ENCODE results near the gene QRICH1. TPM values are rescaled to one million over a fixed set of nuclear protein-coding genes. Genes with fewer than 3 reads are reported as not detected.

Gene QRICH1
- total and polyA plus RNA-seq, 4 donors = 35.1 to 76.0 (median 52.9) TPM

DNA sequence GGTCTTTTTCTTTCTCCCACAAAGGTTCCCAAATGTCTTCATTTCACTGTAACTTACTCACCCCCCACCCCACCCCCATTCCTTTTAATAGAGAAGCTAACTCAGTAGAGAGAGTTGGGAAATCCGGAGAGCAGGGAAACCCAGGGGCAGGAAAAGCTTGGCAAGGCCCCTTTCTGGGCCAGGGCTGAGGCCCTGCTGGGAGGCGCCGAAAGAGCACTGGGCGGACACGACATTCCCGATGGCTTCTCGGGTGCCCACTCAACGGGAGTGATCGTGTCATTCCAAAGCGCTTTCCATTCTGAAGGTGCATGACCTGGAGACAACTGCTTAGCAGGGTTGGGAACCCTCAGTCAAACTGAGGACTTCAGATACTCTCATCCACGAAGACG, 73.9 kb downstream of the QRICH1 start:
- peak overlapping the region in 1 of 2 donors; percentile 93 for H3K27ac ChIP-seq (ENCODE audit: low read depth in 1 of 2, low read length in 1 of 2)
- peak overlapping the region in 1 of 2 donors; percentile 74 for H3K9ac ChIP-seq (ENCODE audit: insufficient read depth in 1 of 2, low read length in 2 of 2)
- H3K4me1 ChIP-seq (ENCODE audit: control insufficient read depth in 5 of 5, insufficient read depth in 5 of 5, low read length in 5 of 5) = peaks cover 6 to 33% (median 12%) of the 10 kb centered on the region in 5 donors
- H3K9me3 ChIP-seq (ENCODE audit: control insufficient read depth in 4 of 4, insufficient read depth in 3 of 4, low read length in 3 of 4) = no peaks in the 10 kb centered on the region
- no peaks in the 10 kb centered on the region for H3K27me3 ChIP-seq (ENCODE audit: control insufficient read depth in 3 of 3, insufficient read depth in 3 of 3, low read length in 2 of 3)
- TF ChIP-seq, protein P1, sequence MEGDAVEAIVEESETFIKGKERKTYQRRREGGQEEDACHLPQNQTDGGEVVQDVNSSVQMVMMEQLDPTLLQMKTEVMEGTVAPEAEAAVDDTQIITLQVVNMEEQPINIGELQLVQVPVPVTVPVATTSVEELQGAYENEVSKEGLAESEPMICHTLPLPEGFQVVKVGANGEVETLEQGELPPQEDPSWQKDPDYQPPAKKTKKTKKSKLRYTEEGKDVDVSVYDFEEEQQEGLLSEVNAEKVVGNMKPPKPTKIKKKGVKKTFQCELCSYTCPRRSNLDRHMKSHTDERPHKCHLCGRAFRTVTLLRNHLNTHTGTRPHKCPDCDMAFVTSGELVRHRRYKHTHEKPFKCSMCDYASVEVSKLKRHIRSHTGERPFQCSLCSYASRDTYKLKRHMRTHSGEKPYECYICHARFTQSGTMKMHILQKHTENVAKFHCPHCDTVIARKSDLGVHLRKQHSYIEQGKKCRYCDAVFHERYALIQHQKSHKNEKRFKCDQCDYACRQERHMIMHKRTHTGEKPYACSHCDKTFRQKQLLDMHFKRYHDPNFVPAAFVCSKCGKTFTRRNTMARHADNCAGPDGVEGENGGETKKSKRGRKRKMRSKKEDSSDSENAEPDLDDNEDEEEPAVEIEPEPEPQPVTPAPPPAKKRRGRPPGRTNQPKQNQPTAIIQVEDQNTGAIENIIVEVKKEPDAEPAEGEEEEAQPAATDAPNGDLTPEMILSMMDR (IDR thresholded peaks at IDR 0.05; ENCODE audit: control extremely low read depth, extremely low read depth) = no peak
- no peak for ATAC-seq (ENCODE audit: insufficient read depth, low FRiP score)
- no peak overlapping the region for H3K4me3 ChIP-seq
- no peak for DNase-seq
- H3K36me3 ChIP-seq (ENCODE audit: control insufficient read depth in 4 of 4, insufficient read depth in 4 of 4, low read length in 4 of 4) = peaks cover 7 to 37% (median 28%) of the 10 kb centered on the region in 4 donors
- 26 to 34% methylated on average over 12 of the region's 12 CpGs for WGBS, 2 donors

DNA sequence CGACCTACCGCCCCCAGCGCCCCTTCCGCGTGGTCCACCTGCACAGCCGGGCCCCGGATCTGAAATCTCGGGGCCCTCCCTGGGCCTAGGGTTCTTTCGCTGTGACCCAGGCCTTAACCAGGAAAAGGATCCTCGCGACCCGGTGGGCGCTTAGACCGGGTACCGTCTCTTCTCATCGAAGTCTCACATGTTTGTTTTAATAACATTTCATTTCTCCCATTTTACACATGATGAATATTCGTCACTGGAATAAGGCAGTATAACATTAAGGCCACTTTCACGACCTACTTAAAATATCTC, 75.2 kb downstream of the QRICH1 start:
- Histone ChIP-seq H3K27me3 (ENCODE audit: control insufficient read depth in 3 of 3, insufficient read depth in 3 of 3, low read length in 2 of 3) (no peaks in the 10 kb centered on the region), H3K9me3 (ENCODE audit: control insufficient read depth in 4 of 4, insufficient read depth in 3 of 4, low read length in 3 of 4) (no peaks in the 10 kb centered on the region), H3K4me1 (ENCODE audit: control insufficient read depth in 5 of 5, insufficient read depth in 5 of 5, low read length in 5 of 5) (peaks cover 6 to 33% (median 12%) of the 10 kb centered on the region in 5 donors), H3K36me3 (ENCODE audit: control insufficient read depth in 4 of 4, insufficient read depth in 4 of 4, low read length in 4 of 4) (peaks cover 9 to 27% (median 22%) of the 10 kb centered on the region in 4 donors), H3K27ac (ENCODE audit: low read depth in 1 of 2, low read length in 1 of 2) (peak overlapping the region; percentile 71 to 90), H3K4me3 (peak overlapping the region; percentile 85), H3K9ac (ENCODE audit: insufficient read depth in 1 of 2, low read length in 2 of 2) (peak overlapping the region; percentile 11 to 48)
- no peak for ATAC-seq (ENCODE audit: insufficient read depth, low FRiP score)
- TF ChIP-seq, protein P1 (IDR thresholded peaks at IDR 0.05; ENCODE audit: control extremely low read depth, extremely low read depth) = no peak
- 2% methylated on average over 18 of the region's 18 CpGs for WGBS, 2 donors
- no peak for DNase-seq

DNA sequence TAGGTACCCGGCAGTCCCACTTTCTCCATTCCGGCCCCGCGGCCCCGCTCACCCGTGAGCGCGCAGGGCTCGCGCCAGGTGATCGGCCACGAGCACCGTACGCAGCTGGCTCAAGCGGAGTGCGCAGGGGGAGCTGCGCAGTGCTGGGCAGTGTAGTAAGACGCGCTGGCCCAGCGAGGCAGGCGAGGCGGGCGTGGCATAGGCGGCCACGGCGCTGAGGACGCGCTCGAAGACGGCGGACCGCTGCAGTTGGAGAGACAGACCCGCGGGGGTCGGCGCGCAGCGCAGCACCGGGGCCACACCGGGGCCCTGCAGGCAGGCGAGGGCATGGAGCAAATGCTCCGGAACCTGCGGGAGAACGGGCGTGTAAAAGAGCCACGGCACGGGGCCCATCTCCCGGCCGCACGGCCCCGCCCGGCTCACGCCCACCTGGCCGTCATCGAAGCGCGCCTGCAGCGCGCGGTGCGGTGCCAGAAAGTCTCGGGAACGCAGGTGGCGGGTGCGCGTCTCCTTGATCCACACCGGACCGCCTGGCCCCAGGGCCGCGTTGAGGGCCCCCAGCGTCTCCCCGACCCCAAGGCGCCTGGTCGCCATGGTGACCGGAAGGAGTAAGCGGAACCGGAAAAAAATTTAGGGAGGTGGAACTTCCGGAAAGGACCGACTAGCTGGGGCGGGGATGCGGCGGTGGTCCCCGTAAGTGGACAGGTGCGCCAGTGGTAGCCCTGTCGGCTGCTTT, 75.7 kb downstream of the QRICH1 start, which contains the start of gene DALRD3:
TSS of gene DALRD3 (minus strand) at position 610 of the 736 bp plus-strand sequence. CDS start at position 594, 16 bp downstream.
- peaks cover 9 to 30% (median 21%) of the 10 kb centered on the region in 4 donors for H3K36me3 ChIP-seq (ENCODE audit: control insufficient read depth in 4 of 4, insufficient read depth in 4 of 4, low read length in 4 of 4)
- WGBS, 2 donors = 0% methylated on average over 75 to 85 of the region's 85 CpGs
- peak; percentile 4 for ATAC-seq (ENCODE audit: insufficient read depth, low FRiP score)
- H3K9me3 ChIP-seq (ENCODE audit: control insufficient read depth in 4 of 4, insufficient read depth in 3 of 4, low read length in 3 of 4) = no peaks in the 10 kb centered on the region
- peak within 1 kb of the TSS; percentile 71 to 90 for H3K27ac ChIP-seq (ENCODE audit: low read depth in 1 of 2, low read length in 1 of 2)
- H3K27me3 ChIP-seq (ENCODE audit: control insufficient read depth in 3 of 3, insufficient read depth in 3 of 3, low read length in 2 of 3) = no peaks in the 10 kb centered on the region
- H3K4me3 ChIP-seq = peak within 1 kb of the TSS; percentile 85
- TF ChIP-seq, protein P1 (IDR thresholded peaks at IDR 0.05; ENCODE audit: control extremely low read depth, extremely low read depth) = no peak
- DNase-seq = peak; percentile 74 to 79 (median 77)
- H3K4me1 ChIP-seq (ENCODE audit: control insufficient read depth in 5 of 5, insufficient read depth in 5 of 5, low read length in 5 of 5) = peaks cover 6 to 29% (median 12%) of the 10 kb centered on the region in 5 donors
- H3K9ac ChIP-seq (ENCODE audit: insufficient read depth in 1 of 2, low read length in 2 of 2) = peak within 1 kb of the TSS; percentile 26 to 48

Measured in lung (tissue), 12 donors.